K562 treated with DMSO at 1 percent for 24 hours (cell line): ENCODE data around the gene SEC22C. TPM values are rescaled to one million over a fixed set of nuclear protein-coding genes. Genes with fewer than 3 reads are reported as not detected.

Source experiments
- total RNA-seq: library from RNA; unstranded; fragments of 300-600 nt; gene quantifications from 2 replicates; pipeline ENCODE4 v1.2.3, GENCODE V29; 2022; ENCODE audit warnings: low read depth; ENCODE audit not compliant: insufficient read depth

Gene SEC22C
- 54.6 and 67.8 TPM in 2 replicates for total RNA-seq

GRCh38 chr3:42581709-42582473 lies at the start of gene SEC22C:
SEC22C (minus strand) TSS chr3:42581967; CDS start chr3:42569046, 12,921 bp downstream.

GRCh38 chr3:42600111-42600957 lies 18.6 kb upstream of the SEC22C start, which contains the start of gene NKTR:
NKTR (plus strand) TSS chr3:42600686; CDS start chr3:42601007, 321 bp downstream.

GRCh38 chr3:42502429-42503250 lies 79.1 kb downstream of the SEC22C start, which contains the start of gene VIPR1:
VIPR1 (plus strand) TSS chr3:42502643; CDS start chr3:42502736, 93 bp downstream.

Other genes with a start within 250 kb of the SEC22C start
- gene LYZL4, start 171.4 kb downstream of the SEC22C start, total RNA-seq: not detected in 2 replicates
- not detected in 2 replicates for gene VIPR1, start 79.3 kb downstream of the SEC22C start, total RNA-seq
- gene SS18L2, start 8.9 kb upstream of the SEC22C start, total RNA-seq: 56.5 and 57.4 TPM in 2 replicates
- gene NKTR, start 18.7 kb upstream of the SEC22C start, total RNA-seq: 13.1 and 15.6 TPM in 2 replicates
- 2.2 and 2.8 TPM in 2 replicates for gene ZBTB47, start 71.7 kb upstream of the SEC22C start, total RNA-seq
- not detected in 2 replicates for gene KLHL40, start 103.6 kb upstream of the SEC22C start, total RNA-seq
- gene HHATL, start 120.8 kb upstream of the SEC22C start, total RNA-seq: 0.21 TPM in 1 of 2 replicates, not detected in the other
- gene CCDC13, start 191.3 kb upstream of the SEC22C start, total RNA-seq: 1.2 and 1.7 TPM in 2 replicates
- 94.5 and 121 TPM in 2 replicates for gene HIGD1A, start 222.5 kb upstream of the SEC22C start, total RNA-seq
- 0.56 and 1.1 TPM in 2 replicates for gene ACKR2, start 227.5 kb upstream of the SEC22C start, total RNA-seq